GM19397 (cell line): ENCODE measurements around the gene TRA2A.
"Not testable (repeated sequence)": the region's sequence is repeated elsewhere in the genome, so short reads cannot be mapped to it uniquely, and the experiment has no call there.

ENCODE experiments used
- ATAC-seq: cut with Tn5 transposase; IDR thresholded peaks from one replicate; pipeline ENCODE4 v1.9.1; 2021; ENCODE audit warnings: mild to moderate bottlenecking, moderate library complexity; ENCODE audit not compliant: unreplicated experiment

Gene TRA2A

GRCh38 chr7:23513746-23514145 lies 18.0 kb downstream of the TRA2A start:
- not testable (repeated sequence) for ATAC-seq

DNA sequence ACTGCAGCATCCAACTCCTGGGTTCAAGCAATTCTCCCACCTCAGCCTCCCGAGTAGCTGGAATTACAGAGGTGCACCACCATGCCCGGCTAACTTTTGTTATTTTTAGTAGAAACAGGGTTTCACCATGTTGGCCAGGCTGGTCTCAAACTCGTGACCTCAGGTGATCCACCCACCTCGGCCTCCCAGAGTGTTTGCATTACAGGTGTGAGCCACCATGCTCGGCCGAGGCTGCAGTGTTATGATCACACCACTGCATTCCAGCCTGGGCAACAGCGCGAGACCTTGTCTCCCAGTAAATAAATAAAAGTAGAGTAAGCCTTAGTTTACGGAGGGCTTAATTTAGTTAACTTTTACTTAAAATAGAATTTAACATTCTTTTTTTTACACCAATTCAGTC lies 37.8 kb downstream of the TRA2A start:
- ATAC-seq: no peak

DNA sequence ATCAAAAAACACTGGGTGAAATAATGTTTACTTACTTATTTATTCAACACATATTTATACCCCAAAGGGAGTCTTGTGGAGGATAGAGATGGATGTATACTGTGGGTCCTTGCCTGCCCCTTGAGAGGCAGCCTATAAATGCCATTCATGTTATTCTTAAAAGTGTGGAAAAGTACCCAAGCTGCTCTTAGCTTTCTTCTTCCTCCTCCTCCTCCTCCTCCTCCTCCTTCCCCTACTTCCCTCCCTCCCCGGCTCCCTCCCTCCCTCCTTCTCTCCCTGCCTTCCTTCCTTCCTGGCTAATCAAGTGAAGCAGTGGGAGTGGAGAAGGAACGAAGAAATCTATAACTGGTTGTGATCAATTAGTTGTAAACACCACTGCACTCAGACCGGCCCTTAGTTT lies 40.3 kb downstream of the TRA2A start:
- ATAC-seq: no peak

DNA sequence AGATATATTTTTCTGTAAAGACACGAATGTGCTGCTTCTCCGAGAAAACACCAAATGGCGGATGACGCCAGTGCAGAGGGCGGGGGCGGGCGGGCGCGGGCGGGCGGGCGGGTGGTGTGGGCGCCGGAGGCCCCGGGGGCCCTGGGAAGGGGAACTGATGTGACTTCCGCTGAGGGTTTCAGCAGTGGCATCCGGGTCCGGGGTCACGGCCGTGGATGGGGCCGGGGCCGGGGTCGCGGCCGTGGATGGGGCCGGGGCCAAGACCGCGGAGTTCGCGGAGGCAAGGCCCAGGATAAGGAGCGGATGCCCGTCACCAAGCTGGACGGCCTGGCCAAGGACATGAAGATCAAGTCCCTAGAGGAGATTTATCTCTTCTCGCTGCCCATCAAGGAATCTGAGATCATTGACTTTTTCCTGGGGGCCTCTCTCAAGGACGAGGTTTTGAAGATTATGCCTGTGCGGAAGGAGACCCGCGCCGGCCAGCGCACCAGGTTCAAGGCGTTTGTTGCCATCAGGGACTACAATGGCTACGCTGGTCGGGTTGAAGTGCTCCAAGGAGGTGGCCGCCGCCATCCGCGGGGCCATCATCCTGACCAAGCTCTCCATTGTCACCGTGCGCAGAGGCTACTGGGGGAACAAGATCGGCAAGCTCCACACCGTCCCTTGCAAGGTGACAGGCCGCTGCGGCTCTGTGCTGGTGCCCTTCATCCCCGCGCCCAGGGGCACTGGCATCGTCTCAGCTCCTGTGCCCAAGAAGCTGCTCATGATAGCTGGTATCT lies 41.2 kb downstream of the TRA2A start:
- peak; percentile 70 for ATAC-seq

GRCh38 chr7:23488714-23489113 lies 43.1 kb downstream of the TRA2A start:
- not testable (repeated sequence) for ATAC-seq

DNA sequence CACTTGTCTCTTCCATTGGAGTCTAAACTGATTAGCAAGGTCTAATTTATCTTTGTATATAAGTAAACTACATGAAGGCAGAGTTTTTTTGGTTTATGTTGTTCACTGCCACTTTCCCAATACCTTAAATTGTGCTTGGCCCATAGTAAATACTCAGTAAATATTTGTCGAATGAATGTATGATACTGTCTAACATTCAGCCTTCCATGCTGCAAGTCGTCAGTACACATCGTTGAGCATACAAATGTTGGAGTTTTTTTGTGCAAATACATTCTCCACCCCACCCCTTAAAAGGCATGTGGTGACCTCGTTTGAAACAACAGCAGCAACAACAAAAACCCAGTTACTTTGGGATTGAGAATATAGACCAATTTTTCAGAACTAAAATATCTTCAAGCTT lies 44.1 kb downstream of the TRA2A start:
- no peak for ATAC-seq

DNA sequence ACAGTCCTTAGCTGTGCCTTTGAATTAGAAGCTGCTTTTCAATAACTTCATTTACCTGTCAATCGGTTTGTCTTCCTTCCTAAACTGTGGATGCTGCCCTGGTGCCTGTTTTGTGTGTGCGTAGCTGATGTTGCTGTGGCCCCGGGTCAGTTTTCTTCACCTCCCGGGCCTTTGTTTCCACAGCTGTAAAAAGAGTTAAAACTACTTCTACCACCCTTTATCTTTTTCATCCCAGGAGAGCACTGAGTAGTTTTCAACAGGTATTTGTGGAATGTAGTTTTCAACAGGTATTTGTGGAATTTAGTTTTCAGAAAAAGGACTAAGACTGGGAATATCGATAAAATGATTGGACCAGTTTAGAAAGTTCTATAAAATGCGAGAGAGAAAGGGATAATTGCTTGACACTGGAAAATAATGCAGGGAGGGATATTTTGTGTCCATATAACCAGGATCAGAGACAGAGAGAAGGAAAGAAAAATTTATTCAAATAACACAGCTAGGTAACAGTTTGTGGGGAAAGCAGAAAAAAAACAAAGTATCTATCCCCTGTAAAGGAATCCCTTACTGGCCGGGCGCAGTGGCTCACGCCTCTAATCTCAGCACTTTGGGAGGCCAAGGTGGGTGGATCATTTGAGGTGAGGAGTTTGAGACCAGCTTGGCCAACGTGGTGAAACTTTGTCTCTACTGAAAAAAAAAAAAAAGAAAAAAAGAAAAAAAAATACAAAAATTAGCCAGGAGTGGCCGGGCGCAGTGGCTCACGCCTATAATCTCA lies 45.6 kb downstream of the TRA2A start:
- ATAC-seq: no peak

DNA sequence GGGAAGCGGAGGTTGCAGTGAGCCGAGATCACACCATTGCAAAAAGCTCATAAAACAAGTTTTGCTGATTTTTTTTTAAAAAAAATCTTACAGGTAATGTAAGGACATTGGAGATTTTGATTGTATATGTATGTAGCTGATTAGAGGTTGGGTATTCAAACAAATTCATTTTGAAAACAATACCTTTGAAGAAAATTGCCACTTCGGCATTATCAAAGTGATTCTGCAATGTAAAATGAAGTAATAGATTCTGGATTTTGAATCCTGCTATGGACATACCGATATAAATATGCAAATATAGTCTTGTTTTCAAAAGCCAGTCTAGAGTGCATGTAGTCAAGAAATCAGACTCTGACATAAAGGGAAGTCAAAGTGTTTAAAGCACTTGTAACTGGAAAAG lies 49.1 kb downstream of the TRA2A start:
- ATAC-seq: no peak

DNA sequence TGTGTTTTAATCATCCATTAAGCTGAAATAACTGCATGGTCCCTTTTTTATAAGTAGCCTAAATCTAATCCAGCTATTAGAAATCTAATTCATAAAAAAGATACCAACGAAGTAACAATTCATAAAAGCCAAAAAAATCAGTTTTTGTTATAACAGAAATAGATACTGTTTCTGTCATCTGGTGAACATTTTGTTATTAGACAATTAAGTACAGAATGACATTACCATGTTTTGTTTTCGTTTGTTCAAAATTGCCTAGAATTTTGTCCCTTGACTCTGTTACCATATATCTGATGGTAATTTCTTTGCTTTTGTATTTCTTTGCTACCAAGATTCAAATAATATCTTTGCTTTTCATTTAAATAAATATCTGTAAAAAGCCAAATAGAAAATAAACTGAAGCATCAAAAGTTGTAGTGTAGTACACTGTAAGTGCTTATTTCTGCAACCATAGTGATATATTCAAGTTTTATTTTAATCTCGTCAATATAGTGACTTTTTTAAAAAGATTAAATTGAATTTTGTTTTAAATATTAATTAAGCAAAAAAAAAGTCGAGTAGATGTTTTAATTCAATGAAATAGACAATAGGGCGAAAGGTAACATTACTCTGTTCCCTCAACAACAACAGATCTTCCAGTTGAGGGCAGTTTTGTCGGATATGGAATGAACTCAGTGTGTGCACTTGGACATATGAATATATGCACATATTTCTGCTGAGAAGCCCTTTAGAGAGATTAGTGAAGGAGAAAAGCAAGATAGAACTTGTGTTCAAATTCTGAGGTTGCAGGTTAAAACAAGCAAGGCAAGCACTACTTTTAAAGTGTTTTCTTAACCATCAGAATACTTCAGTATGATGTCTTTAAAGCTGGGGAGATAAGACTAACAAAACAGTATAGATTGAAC lies 53.6 kb downstream of the TRA2A start:
- ATAC-seq: no peak

GRCh38 chr7:23477157-23477499 lies 54.7 kb downstream of the TRA2A start:
- ATAC-seq: no peak

DNA sequence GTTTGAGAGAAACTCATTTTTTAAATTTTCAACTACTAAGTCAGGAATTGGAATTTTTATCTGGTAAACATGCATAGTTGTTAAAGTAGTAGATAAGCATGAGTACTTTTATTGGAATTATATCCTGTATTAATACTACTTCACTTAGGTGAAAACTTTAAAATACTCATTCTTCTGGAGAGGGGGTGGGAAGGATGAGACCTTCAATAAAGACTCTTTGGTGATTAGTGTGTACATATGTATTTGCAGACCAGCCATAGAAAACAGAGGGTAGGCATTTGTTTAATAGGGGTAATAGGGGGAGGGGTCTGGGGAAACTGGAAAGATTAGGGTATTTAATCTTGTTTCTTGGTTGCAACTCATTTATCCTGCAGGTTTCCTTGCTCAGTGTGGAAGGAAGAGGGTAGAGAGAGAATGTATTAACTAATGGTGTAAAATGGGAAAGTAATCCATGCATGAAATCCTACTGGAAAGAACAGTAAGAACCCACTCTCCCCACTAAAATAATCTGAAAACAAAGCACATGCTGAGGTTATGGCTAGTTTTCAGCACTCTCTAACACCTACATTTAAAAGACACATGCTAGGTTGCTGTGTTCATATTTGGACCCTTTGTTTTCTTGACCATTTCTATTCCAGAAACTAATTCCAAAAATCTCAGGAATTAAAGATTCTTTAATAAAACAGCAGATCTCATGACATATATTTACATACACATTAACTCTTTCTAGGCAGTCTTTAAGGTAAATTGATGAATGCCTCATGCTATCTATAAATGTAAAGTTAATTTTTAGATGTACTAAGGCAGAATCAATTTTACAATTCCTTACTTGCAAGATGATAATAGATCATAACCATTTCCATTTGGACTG lies 55.3 kb downstream of the TRA2A start:
- no peak for ATAC-seq

DNA sequence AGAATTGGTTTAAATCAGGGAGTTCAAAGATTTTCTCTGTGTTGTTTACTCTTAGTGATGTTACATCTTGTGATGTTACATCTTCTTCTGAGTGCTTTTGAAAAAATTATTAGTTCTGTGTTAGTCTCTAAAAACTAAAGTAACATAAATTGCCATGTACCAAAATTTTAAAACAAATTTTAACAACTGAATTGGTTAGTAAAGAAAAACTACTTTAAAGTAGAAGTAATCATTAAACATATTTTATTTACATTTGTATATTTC lies 56.3 kb downstream of the TRA2A start:
- no peak for ATAC-seq

- ATAC-seq: no peak
Observed at GRCh38 chr7:23474829-23475575, 56.8 kb downstream of the TRA2A start.

DNA sequence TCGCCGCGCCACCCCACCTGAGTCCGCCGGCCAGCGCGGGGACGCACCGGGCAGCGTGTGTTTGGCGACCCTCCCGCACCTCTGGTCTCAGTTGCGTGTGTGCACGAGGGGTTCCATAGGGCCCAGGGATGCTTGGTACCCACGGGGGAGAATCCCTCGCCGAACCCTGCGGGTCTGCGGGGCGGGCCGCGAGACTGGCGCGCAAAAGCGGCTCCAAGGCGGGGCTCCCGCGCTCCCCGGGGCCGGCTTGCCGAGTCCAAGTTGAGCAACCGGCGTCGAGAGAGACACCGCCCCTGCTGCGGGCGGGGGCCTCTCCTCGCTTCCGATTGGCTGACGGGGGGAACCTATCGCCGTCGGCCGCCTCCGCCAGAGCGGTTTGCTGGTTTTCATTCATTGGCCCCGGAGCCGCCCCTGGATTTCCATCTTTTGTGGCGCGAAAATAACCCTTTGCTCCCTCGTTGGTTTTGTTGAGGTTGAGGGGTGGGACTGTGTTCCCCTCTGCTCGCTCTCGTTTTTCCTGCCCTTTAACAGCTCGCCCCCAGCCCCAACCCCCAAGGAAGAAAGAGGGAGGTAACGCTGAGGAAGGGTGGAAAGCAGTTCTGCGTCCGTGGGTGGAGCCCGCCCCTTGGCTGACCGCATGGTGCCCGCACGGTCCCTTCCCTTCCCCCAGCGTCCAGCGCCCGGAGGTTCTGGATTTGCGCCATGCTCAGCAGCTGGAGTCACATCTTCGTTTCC lies 57.5 kb downstream of the TRA2A start:
- ATAC-seq: peak; percentile 74

DNA sequence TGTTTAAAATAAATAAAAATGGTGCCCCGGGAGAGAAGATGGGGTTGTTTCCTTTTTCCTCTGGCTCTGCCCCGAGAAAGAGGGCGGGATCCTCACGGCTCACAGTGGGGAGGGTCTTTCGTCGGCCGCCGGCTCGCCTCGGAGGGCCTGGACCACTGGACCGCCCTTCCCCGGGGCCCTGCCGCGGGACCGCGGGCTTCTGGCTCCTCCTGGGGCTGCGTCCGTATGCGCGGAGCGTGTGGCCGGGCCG lies 58.0 kb downstream of the TRA2A start:
- no peak for ATAC-seq

GRCh38 chr7:23472956-23473843 lies 58.6 kb downstream of the TRA2A start:
- ATAC-seq: no peak

DNA sequence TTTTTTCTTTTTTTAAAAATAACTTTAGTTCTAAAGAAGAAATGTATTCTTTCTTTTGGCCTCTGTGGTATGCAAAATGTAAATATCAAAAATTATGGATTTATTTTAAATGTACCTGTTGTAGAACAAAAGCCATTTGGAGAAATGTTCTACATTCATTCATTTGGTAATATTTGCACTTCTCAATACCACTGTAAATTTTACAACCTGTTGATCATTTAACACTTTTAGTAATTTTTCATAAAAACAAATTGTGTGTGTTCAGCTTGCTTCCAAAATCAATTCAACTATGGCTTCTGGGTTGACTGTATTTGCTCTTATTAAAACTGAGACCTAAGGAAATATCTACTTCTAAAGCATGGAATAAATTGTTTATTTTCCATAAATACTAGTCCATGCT lies 59.2 kb downstream of the TRA2A start:
- no peak for ATAC-seq

GRCh38 chr7:23472046-23472445 lies 59.7 kb downstream of the TRA2A start:
- ATAC-seq: no peak
